ENCODE results near the gene ETV7. TPM values are rescaled to one million over a fixed set of nuclear protein-coding genes. Genes with fewer than 3 reads are reported as not detected.
A peak's percentile ranks its signal among the peaks of the same experiment; 100 is the strongest.

Gene ETV7
- total RNA-seq, 1 donor = 3.3 TPM

- H3K79me2 ChIP-seq (ENCODE audit: insufficient read depth, low read length) = no peaks in the 10 kb centered on the region
- H3K4me2 ChIP-seq (ENCODE audit: insufficient read depth, low read length) = peak overlapping the region; percentile 19
- peaks cover 31% of the 10 kb centered on the region for H3K4me1 ChIP-seq (ENCODE audit: insufficient read depth, low read length)
- peak overlapping the region; percentile 35 for H2AFZ ChIP-seq (ENCODE audit: low read length)
- H3K27ac ChIP-seq (ENCODE audit: low read depth, low read length) = peak overlapping the region; percentile 70
- H3K36me3 ChIP-seq (ENCODE audit: insufficient read depth, low read length) = no peaks in the 10 kb centered on the region
- no peak overlapping the region for H3K4me3 ChIP-seq (ENCODE audit: insufficient read depth, low read length)
- no peak for TF ChIP-seq CTCF (IDR thresholded peaks at IDR 0.05; ENCODE audit: extremely low read depth, low read depth, low read length)
- H4K20me1 ChIP-seq (ENCODE audit: insufficient read depth, low read length) = no peaks in the 10 kb centered on the region
- no peaks in the 10 kb centered on the region for H3K9me3 ChIP-seq (ENCODE audit: low read depth, low read length)
- peak; percentile 74 for DNase-seq (ENCODE audit: insufficient read length, low spot score, missing footprints)
- H3K27me3 ChIP-seq (ENCODE audit: insufficient read depth, low read length) = no peaks in the 10 kb centered on the region
Observed at GRCh38 chr6:36358226-36358915, 29.1 kb downstream of the ETV7 start.

- Histone ChIP-seq H3K36me3 (ENCODE audit: insufficient read depth, low read length) (no peaks in the 10 kb centered on the region), H3K4me2 (ENCODE audit: insufficient read depth, low read length) (peak overlapping the region; percentile 19), H3K4me1 (ENCODE audit: insufficient read depth, low read length) (peaks cover 37% of the 10 kb centered on the region), H3K27ac (ENCODE audit: low read depth, low read length) (peak overlapping the region; percentile 70), H3K79me2 (ENCODE audit: insufficient read depth, low read length) (no peaks in the 10 kb centered on the region), H4K20me1 (ENCODE audit: insufficient read depth, low read length) (no peaks in the 10 kb centered on the region), H3K27me3 (ENCODE audit: insufficient read depth, low read length) (no peaks in the 10 kb centered on the region), H3K9me3 (ENCODE audit: low read depth, low read length) (no peaks in the 10 kb centered on the region), H3K4me3 (ENCODE audit: insufficient read depth, low read length) (no peak overlapping the region), H2AFZ (ENCODE audit: low read length) (no peak overlapping the region)
- no peak for TF ChIP-seq CTCF (IDR thresholded peaks at IDR 0.05; ENCODE audit: extremely low read depth, low read depth, low read length)
- DNase-seq (ENCODE audit: insufficient read length, low spot score, missing footprints) = peak; percentile 48
Observed at GRCh38 chr6:36357872-36358225, 29.6 kb downstream of the ETV7 start.

- no peak for DNase-seq (ENCODE audit: insufficient read length, low spot score, missing footprints)
- Histone ChIP-seq H3K27me3 (ENCODE audit: insufficient read depth, low read length) (no peaks in the 10 kb centered on the region), H3K79me2 (ENCODE audit: insufficient read depth, low read length) (no peaks in the 10 kb centered on the region), H3K9me3 (ENCODE audit: low read depth, low read length) (no peaks in the 10 kb centered on the region), H3K4me1 (ENCODE audit: insufficient read depth, low read length) (peaks cover 47% of the 10 kb centered on the region), H3K36me3 (ENCODE audit: insufficient read depth, low read length) (no peaks in the 10 kb centered on the region), H2AFZ (ENCODE audit: low read length) (no peak overlapping the region), H3K4me2 (ENCODE audit: insufficient read depth, low read length) (no peak overlapping the region), H3K27ac (ENCODE audit: low read depth, low read length) (peak overlapping the region; percentile 64), H4K20me1 (ENCODE audit: insufficient read depth, low read length) (no peaks in the 10 kb centered on the region), H3K4me3 (ENCODE audit: insufficient read depth, low read length) (no peak overlapping the region)
- no peak for TF ChIP-seq CTCF (IDR thresholded peaks at IDR 0.05; ENCODE audit: extremely low read depth, low read depth, low read length)
Observed at GRCh38 chr6:36355819-36356218, 31.6 kb downstream of the ETV7 start.

GRCh38 chr6:36353411-36353915 lies 34.0 kb downstream of the ETV7 start:
- Histone ChIP-seq H3K4me2 (ENCODE audit: insufficient read depth, low read length) (no peak overlapping the region), H3K27ac (ENCODE audit: low read depth, low read length) (peak overlapping the region; percentile 95), H3K4me1 (ENCODE audit: insufficient read depth, low read length) (peaks cover 43% of the 10 kb centered on the region)

More at GRCh38 chr6:36353411-36353915, 34.0 kb downstream of the ETV7 start:
- no peaks in the 10 kb centered on the region for H3K9me3 ChIP-seq (ENCODE audit: low read depth, low read length)
- H3K4me3 ChIP-seq (ENCODE audit: insufficient read depth, low read length) = no peak overlapping the region
- no peak for TF ChIP-seq CTCF (IDR thresholded peaks at IDR 0.05; ENCODE audit: extremely low read depth, low read depth, low read length)
- no peaks in the 10 kb centered on the region for H3K36me3 ChIP-seq (ENCODE audit: insufficient read depth, low read length)
- H2AFZ ChIP-seq (ENCODE audit: low read length) = no peak overlapping the region
- H3K27me3 ChIP-seq (ENCODE audit: insufficient read depth, low read length) = no peaks in the 10 kb centered on the region
- H4K20me1 ChIP-seq (ENCODE audit: insufficient read depth, low read length) = no peaks in the 10 kb centered on the region
- no peaks in the 10 kb centered on the region for H3K79me2 ChIP-seq (ENCODE audit: insufficient read depth, low read length)
- peak; percentile 62 for DNase-seq (ENCODE audit: insufficient read length, low spot score, missing footprints)

Measured in osteoblast (primary cell).